Transverse colon (tissue), 4 donors: Measurements from ENCODE around the gene FAM171A2.

Source experiments
- CTCF ChIP-seq, 5 experiments: fragments of 200-600 bp in 3 of 5; fragments of 450-650 bp in 2 of 5; sonication (generic) in 3 of 5; IDR thresholded peaks; 1 replicate in 2 of 5; 2 replicates in 3 of 5; pipeline ENCODE4 v1.5.1; 2016 to 2017; ENCODE audit warnings: antibody characterized with exemption in 5 of 5, inconsistent platforms in 3 of 5, mild to moderate bottlenecking in 2 of 5, moderate library complexity in 1 of 5
- EP300 ChIP-seq: sonication (generic); formaldehyde crosslinking; IDR thresholded peaks from one replicate; pipeline ENCODE4 v1.6.1; 2017; ENCODE audit warnings: antibody characterized with exemption, low read depth
- POLR2A ChIP-seq: fragments of 450-650 bp; IDR thresholded peaks from one replicate; pipeline ENCODE4 v1.6.1; 2016; ENCODE audit warnings: antibody characterized with exemption, mild to moderate bottlenecking, moderate library complexity
- POLR2AphosphoS5 ChIP-seq, 3 donors: sonication (generic); formaldehyde crosslinking; IDR thresholded peaks; one replicate each; pipeline ENCODE4 v1.6.1; 2016; ENCODE audit warnings: antibody characterized with exemption in 3 of 3

DNA sequence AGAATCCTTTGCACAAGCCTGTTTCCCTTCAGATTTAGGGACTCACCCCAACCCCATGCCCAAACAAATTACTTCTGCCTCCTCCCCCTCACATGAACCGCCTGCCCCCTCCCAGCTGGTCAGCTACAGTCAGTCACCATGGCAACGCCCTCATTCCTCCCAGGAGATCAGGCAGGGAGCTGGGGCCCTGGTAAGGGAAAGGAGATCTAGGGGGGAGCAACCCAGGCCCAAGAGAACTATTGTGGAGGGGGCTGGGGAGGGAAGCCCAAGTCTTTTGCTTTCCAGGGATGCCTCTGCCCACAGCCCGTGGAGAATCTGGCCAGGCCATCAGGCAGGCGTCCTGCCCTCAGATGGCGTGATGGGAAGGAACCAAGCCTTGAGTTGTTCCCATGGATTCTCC is 2.8 kb downstream of the FAM171A2 start:
- no peak for TF ChIP-seq CTCF (IDR thresholded peaks at IDR 0.05)
- no peak for TF ChIP-seq EP300
- no peak for TF ChIP-seq POLR2AphosphoS5 (IDR thresholded peaks at IDR 0.05)
- TF ChIP-seq POLR2A: no peak
